ENCODE data around the gene SLIT1. TPM values are rescaled to one million over a fixed set of nuclear protein-coding genes. Genes with fewer than 3 reads are reported as not detected.

SLIT1 gene
- total and polyA plus RNA-seq, 2 of the 8 experiments (the other 6 are each of a cell fraction or from before 2014, with no cell fraction given) = 0.70 to 0.88 TPM

- Histone ChIP-seq H3K27ac (ENCODE audit: low read depth, low read length) (no peak overlapping the region), H2BK20ac (ENCODE audit: low read length) (no peak overlapping the region), H3K4me1 (replicated peaks in 1 of 4; ENCODE audit: control insufficient read depth in 3 of 4, insufficient read depth in 4 of 4, low read length in 3 of 4) (peaks cover 2 to 7% (median 5%) of the 10 kb centered on the region in 4 experiments; a peak in 6 of 7 replicates), H3K4me3 (ENCODE audit: extremely low read depth in 1 of 4, insufficient read depth in 2 of 4, low read depth in 3 of 4, low read length in 4 of 4) (no peak overlapping the region), H2BK15ac (ENCODE audit: low read length) (no peak overlapping the region), H3K14ac (ENCODE audit: insufficient read length) (no peak overlapping the region), H3K56ac (replicated peaks; ENCODE audit: insufficient read length, low read depth, low read length) (no peak overlapping the region), H3K23me2 (ENCODE audit: low read depth, low read length) (peaks cover 12% of the 10 kb centered on the region; the same call in 1 of the 2 replicates), H3K79me1 (ENCODE audit: low read depth, low read length) (no peaks in the 10 kb centered on the region), H3K4me2 (ENCODE audit: insufficient read depth in 1 of 2, low read depth in 2 of 2, low read length in 2 of 2) (no peak overlapping the region), H4K5ac (ENCODE audit: insufficient read length, low read depth, low read length) (no peak overlapping the region), H4K20me1 (replicated peaks in 1 of 2; ENCODE audit: control insufficient read depth in 1 of 2, insufficient read depth in 2 of 2, low read length in 2 of 2) (no peaks in the 10 kb centered on the region), H4K8ac (ENCODE audit: extremely low read depth, insufficient read depth, low read length) (no peak overlapping the region; the same call in 1 of the 2 replicates), H3K18ac (ENCODE audit: extremely low read depth, low read length) (no peak overlapping the region), H3K79me2 (ENCODE audit: control insufficient read depth in 1 of 2, insufficient read depth in 2 of 2, low read length in 2 of 2) (no peaks in the 10 kb centered on the region), H3K9me3 (ENCODE audit: insufficient read depth in 2 of 2, low read depth in 1 of 2, low read length in 1 of 2) (no peaks in the 10 kb centered on the region), H2BK5ac (ENCODE audit: low read depth, low read length) (no peak overlapping the region), H2AK5ac (ENCODE audit: low read depth, low read length) (no peak overlapping the region), H3K9ac (replicated peaks in 1 of 4; ENCODE audit: extremely low read depth in 1 of 4, low read depth in 3 of 4, low read length in 3 of 4) (no peak overlapping the region), H2AFZ (ENCODE audit: low read length) (no peak overlapping the region), H2BK12ac (ENCODE audit: low read depth, low read length) (no peak overlapping the region), H3K23ac (ENCODE audit: insufficient read length) (no peak overlapping the region), H4K91ac (replicated peaks; ENCODE audit: insufficient read length, low read length) (no peak overlapping the region), H3K27me3 (replicated peaks in 1 of 4; ENCODE audit: control insufficient read depth in 3 of 4, extremely low read depth in 1 of 4, insufficient read depth in 3 of 4, low read length in 3 of 4) (peaks cover 20 to 42% (median 33%) of the 10 kb centered on the region in 4 experiments), H3K4ac (replicated peaks; ENCODE audit: insufficient read length, low read depth, low read length) (no peak overlapping the region), H2BK120ac (replicated peaks; ENCODE audit: low read depth, low read length) (no peak overlapping the region), H3K36me3 (ENCODE audit: control insufficient read depth in 2 of 4, insufficient read depth in 4 of 4, low read length in 3 of 4) (no peaks in the 10 kb centered on the region)
- 93% methylated on average over 10 of the region's 10 CpGs; no CpG with 5 or more reads in 1 of the 2 experiments for WGBS, 2 experiments (ENCODE audit: extremely low coverage in 1 of 2, insufficient coverage in 1 of 2, insufficient read length in 1 of 2, insufficient replicate concordance in 2 of 2, low coverage in 1 of 2, low lambda C conversion rate in 2 of 2, missing lambda C conversion rate in 1 of 2)
- no peak for FAIRE-seq
- CTCF ChIA-PET (ENCODE audit: partially characterized antibody) = interaction anchor here (0.7 to 20.0 kb wide), 18 partner anchors 9 to 155 kb away, joined by 3 to 320 read pairs (median 6); no protein-coding TSS in a partner anchor
- no peak for TF ChIP-seq POU5F1 (IDR thresholded peaks at IDR 0.05; ENCODE audit: low read depth, low read length)
- TF ChIP-seq, protein P1, sequence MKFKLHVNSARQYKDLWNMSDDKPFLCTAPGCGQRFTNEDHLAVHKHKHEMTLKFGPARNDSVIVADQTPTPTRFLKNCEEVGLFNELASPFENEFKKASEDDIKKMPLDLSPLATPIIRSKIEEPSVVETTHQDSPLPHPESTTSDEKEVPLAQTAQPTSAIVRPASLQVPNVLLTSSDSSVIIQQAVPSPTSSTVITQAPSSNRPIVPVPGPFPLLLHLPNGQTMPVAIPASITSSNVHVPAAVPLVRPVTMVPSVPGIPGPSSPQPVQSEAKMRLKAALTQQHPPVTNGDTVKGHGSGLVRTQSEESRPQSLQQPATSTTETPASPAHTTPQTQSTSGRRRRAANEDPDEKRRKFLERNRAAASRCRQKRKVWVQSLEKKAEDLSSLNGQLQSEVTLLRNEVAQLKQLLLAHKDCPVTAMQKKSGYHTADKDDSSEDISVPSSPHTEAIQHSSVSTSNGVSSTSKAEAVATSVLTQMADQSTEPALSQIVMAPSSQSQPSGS (IDR thresholded peaks at IDR 0.05; ENCODE audit: low read length) = no peak
- TF ChIP-seq, protein P2, sequence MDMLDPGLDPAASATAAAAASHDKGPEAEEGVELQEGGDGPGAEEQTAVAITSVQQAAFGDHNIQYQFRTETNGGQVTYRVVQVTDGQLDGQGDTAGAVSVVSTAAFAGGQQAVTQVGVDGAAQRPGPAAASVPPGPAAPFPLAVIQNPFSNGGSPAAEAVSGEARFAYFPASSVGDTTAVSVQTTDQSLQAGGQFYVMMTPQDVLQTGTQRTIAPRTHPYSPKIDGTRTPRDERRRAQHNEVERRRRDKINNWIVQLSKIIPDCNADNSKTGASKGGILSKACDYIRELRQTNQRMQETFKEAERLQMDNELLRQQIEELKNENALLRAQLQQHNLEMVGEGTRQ (IDR thresholded peaks at IDR 0.05; ENCODE audit: low read length) = no peak
- TF ChIP-seq CTBP2 (IDR thresholded peaks at IDR 0.05; ENCODE audit: borderline replicate concordance, insufficient read depth, insufficient read length, low read length) = no peak
- no peak for TF ChIP-seq JUN (IDR thresholded peaks at IDR 0.05; ENCODE audit: low read depth, low read length)
- no peak for TF ChIP-seq SIN3A (conservative IDR thresholded peaks at IDR 0.05 in 1 of 2, IDR thresholded peaks at IDR 0.05 in 1 of 2; ENCODE audit: low read depth in 1 of 2, low read length in 2 of 2)
- no peak for TF ChIP-seq TBP (IDR thresholded peaks at IDR 0.05; ENCODE audit: low read depth, low read length)
- no peak for TF ChIP-seq ASH2L (IDR thresholded peaks at IDR 0.05; ENCODE audit: low read length)
- POLR2A ChIA-PET (ENCODE audit: partially characterized antibody) = no interaction called here
- DNase-seq (ENCODE audit: low read depth in 1 of 2, low spot score in 2 of 2) = no peak
These were observed 4.8 kb downstream of the SLIT1 start for GRCh38 chr10:97180986-97181385.

Measured in H1 (cell line).